HepG2 (cell line): ENCODE data around the gene ELL.

ENCODE experiments used
- AFF4 ChIP-seq: sonication (generic); formaldehyde crosslinking; IDR thresholded peaks from 2 replicates; pipeline ENCODE4 v1.4.0; 2020; ENCODE audit warnings: missing genetic modification reagents
- CEBPB ChIP-seq: IDR thresholded peaks from 2 replicates; pipeline ENCODE4 v1.6.1; 2011; ENCODE audit warnings: low read depth, low read length, improper control_type of control experiment, borderline replicate concordance
- EZH2 ChIP-seq: conservative IDR thresholded peaks from 2 replicates; pipeline ENCODE4 v1.6.1; 2012; ENCODE audit warnings: mild to moderate bottlenecking, low read depth, low read length, moderate library complexity
- FOSL1 ChIP-seq: sonication (generic); formaldehyde crosslinking; IDR thresholded peaks from 2 replicates; pipeline ENCODE4 v1.9.0; 2021; ENCODE audit warnings: missing genetic modification reagents, borderline replicate concordance
- RFX5 ChIP-seq: IDR thresholded peaks from 2 replicates; pipeline ENCODE4 v1.6.1; 2011; ENCODE audit warnings: low read depth, low read length, improper control_type of control experiment
- TGIF2 ChIP-seq: IDR thresholded peaks from 2 replicates; pipeline ENCODE4 v1.6.1; 2016; ENCODE audit warnings: control low read depth, missing compliant biosample characterization
- ZNF639 ChIP-seq: conservative IDR thresholded peaks from 2 replicates; pipeline ENCODE4 v1.6.1; 2018; ENCODE audit warnings: missing genetic modification reagents
- ZNF672 ChIP-seq: sonication (generic); formaldehyde crosslinking; IDR thresholded peaks from 2 replicates; pipeline ENCODE4 v1.8.1; 2022; ENCODE audit warnings: missing genetic modification reagents
- ZNF773 ChIP-seq: sonication (generic); formaldehyde crosslinking; IDR thresholded peaks from 2 replicates; pipeline ENCODE4 v1.4.0; 2020; ENCODE audit warnings: missing genetic modification reagents, borderline replicate concordance

GRCh38 chr19:18440415-18440877 lies 81.4 kb downstream of the ELL start:
- TF ChIP-seq RFX5 = no peak
- no peak for TF ChIP-seq EZH2
- TF ChIP-seq ZNF672 (CRISPR knock-in tag) = no peak
- TF ChIP-seq ZNF773 = no peak
- no peak for TF ChIP-seq FOSL1
- no peak for TF ChIP-seq TGIF2 (CRISPR knock-in tag)
- TF ChIP-seq CEBPB = no peak
- no peak for TF ChIP-seq AFF4 (CRISPR knock-in tag)
- no peak for TF ChIP-seq ZNF639 (CRISPR knock-in tag)
